Measurements from ENCODE around the gene CPAMD8. TPM values are rescaled to one million over a fixed set of nuclear protein-coding genes. Genes with fewer than 3 reads are reported as not detected.

CPAMD8 gene
- total and polyA plus RNA-seq, 9 of the 15 experiments (the other 6 are each of a cell fraction or from before 2014, with no cell fraction given) = 0.20 to 2.1 (median 1.3) TPM

- peaks cover 11 to 19% of the 10 kb centered on the region in 2 experiments; a peak in 2 of 5 replicates for H3K27me3 ChIP-seq (ENCODE audit: control insufficient read depth in 2 of 2, insufficient read depth in 2 of 2, low read length in 2 of 2)
- H3K9ac ChIP-seq (ENCODE audit: insufficient read depth in 1 of 2, low read depth in 2 of 2, low read length in 2 of 2) = no peak overlapping the region
- H3K4me1 ChIP-seq (replicated peaks in 1 of 2; ENCODE audit: control insufficient read depth in 2 of 2, insufficient read depth in 2 of 2, low read length in 2 of 2) = no peaks in the 10 kb centered on the region; a peak in 1 of 5 replicates
- no peaks in the 10 kb centered on the region for H3K9me3 ChIP-seq (replicated peaks; ENCODE audit: control insufficient read depth, insufficient read depth, low read depth, low read length)
- no peak for DNase-seq (ENCODE audit: extremely low read depth in 1 of 4, low spot score in 3 of 4)
- peaks cover 4% of the 10 kb centered on the region; the same call in 2 of the 3 replicates for H3K36me3 ChIP-seq (ENCODE audit: control insufficient read depth, insufficient read depth, low read length)
- FAIRE-seq = no peak
- no peak for ATAC-seq
- in situ Hi-C loops (cut with MboI) = no loop called here
- intact Hi-C loops (cut with micrococcal nuclease) = no loop called here
- no peaks in the 10 kb centered on the region for H3K79me2 ChIP-seq (ENCODE audit: control insufficient read depth, insufficient read depth, low read length)
- ChIA-PET POLR2A (interaction anchor here (0.7 to 1.6 kb wide), 3 partner anchors 9 to 21 kb away, joined by 3 to 4 read pairs (median 4); no protein-coding TSS in a partner anchor), CTCF (ENCODE audit: low intra/inter-chr PET ratio) (no interaction called here)
- H2AFZ ChIP-seq (ENCODE audit: low read depth, low read length) = no peak overlapping the region
- no peak overlapping the region for H3K4me2 ChIP-seq (ENCODE audit: insufficient read depth, low read length)
- H3K27ac ChIP-seq (ENCODE audit: extremely low read depth, low read depth, low read length) = no peak overlapping the region
- TF ChIP-seq ZNF41 (CRISPR knock-in tag; conservative IDR thresholded peaks at IDR 0.05) (no peak), EGR1 (conservative IDR thresholded peaks at IDR 0.05) (no peak), CBX8 (IDR thresholded peaks at IDR 0.05; ENCODE audit: borderline replicate concordance, extremely low read depth, low read depth, low read length, poor library complexity, severe bottlenecking) (no peak), ZNF583 (CRISPR knock-in tag; IDR thresholded peaks at IDR 0.05) (no peak), MAZ (CRISPR knock-in tag; conservative IDR thresholded peaks at IDR 0.05 in 1 of 2, IDR thresholded peaks at IDR 0.05 in 1 of 2) (no peak)
- TF ChIP-seq, protein P1, sequence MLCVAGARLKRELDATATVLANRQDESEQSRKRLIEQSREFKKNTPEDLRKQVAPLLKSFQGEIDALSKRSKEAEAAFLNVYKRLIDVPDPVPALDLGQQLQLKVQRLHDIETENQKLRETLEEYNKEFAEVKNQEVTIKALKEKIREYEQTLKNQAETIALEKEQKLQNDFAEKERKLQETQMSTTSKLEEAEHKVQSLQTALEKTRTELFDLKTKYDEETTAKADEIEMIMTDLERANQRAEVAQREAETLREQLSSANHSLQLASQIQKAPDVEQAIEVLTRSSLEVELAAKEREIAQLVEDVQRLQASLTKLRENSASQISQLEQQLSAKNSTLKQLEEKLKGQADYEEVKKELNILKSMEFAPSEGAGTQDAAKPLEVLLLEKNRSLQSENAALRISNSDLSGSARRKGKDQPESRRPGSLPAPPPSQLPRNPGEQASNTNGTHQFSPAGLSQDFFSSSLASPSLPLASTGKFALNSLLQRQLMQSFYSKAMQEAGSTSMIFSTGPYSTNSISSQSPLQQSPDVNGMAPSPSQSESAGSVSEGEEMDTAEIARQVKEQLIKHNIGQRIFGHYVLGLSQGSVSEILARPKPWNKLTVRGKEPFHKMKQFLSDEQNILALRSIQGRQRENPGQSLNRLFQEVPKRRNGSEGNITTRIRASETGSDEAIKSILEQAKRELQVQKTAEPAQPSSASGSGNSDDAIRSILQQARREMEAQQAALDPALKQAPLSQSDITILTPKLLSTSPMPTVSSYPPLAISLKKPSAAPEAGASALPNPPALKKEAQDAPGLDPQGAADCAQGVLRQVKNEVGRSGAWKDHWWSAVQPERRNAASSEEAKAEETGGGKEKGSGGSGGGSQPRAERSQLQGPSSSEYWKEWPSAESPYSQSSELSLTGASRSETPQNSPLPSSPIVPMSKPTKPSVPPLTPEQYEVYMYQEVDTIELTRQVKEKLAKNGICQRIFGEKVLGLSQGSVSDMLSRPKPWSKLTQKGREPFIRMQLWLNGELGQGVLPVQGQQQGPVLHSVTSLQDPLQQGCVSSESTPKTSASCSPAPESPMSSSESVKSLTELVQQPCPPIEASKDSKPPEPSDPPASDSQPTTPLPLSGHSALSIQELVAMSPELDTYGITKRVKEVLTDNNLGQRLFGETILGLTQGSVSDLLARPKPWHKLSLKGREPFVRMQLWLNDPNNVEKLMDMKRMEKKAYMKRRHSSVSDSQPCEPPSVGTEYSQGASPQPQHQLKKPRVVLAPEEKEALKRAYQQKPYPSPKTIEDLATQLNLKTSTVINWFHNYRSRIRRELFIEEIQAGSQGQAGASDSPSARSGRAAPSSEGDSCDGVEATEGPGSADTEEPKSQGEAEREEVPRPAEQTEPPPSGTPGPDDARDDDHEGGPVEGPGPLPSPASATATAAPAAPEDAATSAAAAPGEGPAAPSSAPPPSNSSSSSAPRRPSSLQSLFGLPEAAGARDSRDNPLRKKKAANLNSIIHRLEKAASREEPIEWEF (CRISPR knock-in tag; IDR thresholded peaks at IDR 0.05) = no peak
- TF ChIP-seq, protein P2, sequence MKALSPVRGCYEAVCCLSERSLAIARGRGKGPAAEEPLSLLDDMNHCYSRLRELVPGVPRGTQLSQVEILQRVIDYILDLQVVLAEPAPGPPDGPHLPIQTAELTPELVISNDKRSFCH (CRISPR knock-in tag; IDR thresholded peaks at IDR 0.05) = no peak
- TF ChIP-seq, protein P2 (tag; IDR thresholded peaks at IDR 0.05) = no peak
- BruUV-seq (replicated peaks) = no TSS peak
- WGBS (ENCODE audit: insufficient coverage, low coverage, missing lambda C conversion rate) = 8% methylated on average over 7 of the region's 7 CpGs
- H3K9me1 ChIP-seq (ENCODE audit: control insufficient read depth, insufficient read depth, low read length) = peaks cover under 1% of the 10 kb centered on the region
- H3K4me3 ChIP-seq = no peak overlapping the region
- 0 out of 2 replicates have a peak, but pooled peaks cover 4% of the 10 kb centered on the region for H4K20me1 ChIP-seq (replicated peaks; ENCODE audit: control insufficient read depth, insufficient read depth, low read length)
These were observed 17.1 kb upstream of the CPAMD8 start for GRCh38 chr19:17043744-17044143.
